WTC11 (cell line): Measurements from ENCODE around the gene ADAM22. TPM values are rescaled to one million over a fixed set of nuclear protein-coding genes. Genes with fewer than 3 reads are reported as not detected.

Experiments used
- ATAC-seq: fragments of 200-7000 bp; cut with Tn5 transposase; 2 replicates; pipeline ENCODE4 v1.10.0; 2021; ENCODE audit warnings: mild to moderate bottlenecking, moderate library complexity
- CTCF ChIA-PET: fragments of 300-600 bp; sonication (Branson Sonifier 250); formaldehyde crosslinking; loops from one replicate; lab custom pipeline; 2021; ENCODE audit warnings: antibody characterized with exemption; lab: Charles Lee
- POLR2A ChIA-PET: fragments of 350-600 bp; sonication (Branson Sonifier 250); formaldehyde crosslinking; loops from one replicate; lab custom pipeline; 2021; ENCODE audit warnings: antibody characterized with exemption; lab: Charles Lee
- DNase-seq: peaks from one replicate; pipeline ENCODE4 v3.0.0; 2021; ENCODE audit warnings: low spot score
- H3K27ac Mint-ChIP-seq: 2 replicates; pipeline ENCODE4 v1.8.0; 2021; ENCODE audit warnings: mixed read lengths
- H3K27me3 Mint-ChIP-seq: 2 replicates; pipeline ENCODE4 v1.8.0; 2021; ENCODE audit warnings: low read depth, mild to moderate bottlenecking, moderate library complexity, mixed read lengths
- H3K36me3 Mint-ChIP-seq: 2 replicates; pipeline ENCODE4 v1.8.0; 2021; ENCODE audit warnings: mixed read lengths
- H3K4me1 Mint-ChIP-seq: 2 replicates; pipeline ENCODE4 v1.8.0; 2022; ENCODE audit warnings: mixed read lengths
- H3K4me3 Mint-ChIP-seq: 2 replicates; pipeline ENCODE4 v1.8.0; 2021; ENCODE audit warnings: mild to moderate bottlenecking, moderate library complexity, mixed read lengths
- H3K9me3 Mint-ChIP-seq: 2 replicates; pipeline ENCODE4 v1.8.0; 2021; ENCODE audit warnings: mixed read lengths
- CBFB ChIP-seq: sonication (generic); formaldehyde crosslinking; IDR thresholded peaks from 2 replicates; pipeline ENCODE4 v1.8.1; 2022; ENCODE audit warnings: mild to moderate bottlenecking, low read depth, missing genetic modification reagents
- CREB1 ChIP-seq: sonication (generic); formaldehyde crosslinking; IDR thresholded peaks from 2 replicates; pipeline ENCODE4 v1.8.0; 2023; ENCODE audit warnings: mild to moderate bottlenecking, missing genetic modification reagents
- ERG ChIP-seq: fragments of 250-450 bp; sonication (Bioruptor Pico); IDR thresholded peaks from 2 replicates; pipeline ENCODE4 v1.8.0; 2021; ENCODE audit warnings: mild to moderate bottlenecking
- MLX ChIP-seq: sonication (generic); formaldehyde crosslinking; IDR thresholded peaks from 2 replicates; pipeline ENCODE4 v1.8.1; 2023; ENCODE audit warnings: mild to moderate bottlenecking, missing genetic modification reagents, moderate library complexity
- NR3C1 ChIP-seq: sonication (generic); formaldehyde crosslinking; conservative IDR thresholded peaks from 2 replicates; pipeline ENCODE4 v1.8.1; 2023; ENCODE audit warnings: low read depth, mild to moderate bottlenecking, missing genetic modification reagents
- PRRX2 ChIP-seq: fragments of 250-450 bp; sonication (Bioruptor Pico); IDR thresholded peaks from 2 replicates; pipeline ENCODE4 v1.8.0; 2021; ENCODE audit warnings: mild to moderate bottlenecking
- RELA ChIP-seq: sonication (generic); formaldehyde crosslinking; IDR thresholded peaks from 2 replicates; pipeline ENCODE4 v1.8.1; 2022; ENCODE audit warnings: missing genetic modification reagents, mild to moderate bottlenecking, borderline replicate concordance
- ZNF138 ChIP-seq: sonication (generic); formaldehyde crosslinking; conservative IDR thresholded peaks from 2 replicates; pipeline ENCODE4 v1.8.1; 2022; ENCODE audit warnings: mild to moderate bottlenecking, moderate library complexity, missing genetic modification reagents
- ZNF416 ChIP-seq: fragments of 250-450 bp; sonication (Bioruptor Pico); IDR thresholded peaks from 2 replicates; pipeline ENCODE4 v1.9.0; 2021; ENCODE audit warnings: mild to moderate bottlenecking, inconsistent platforms
- ZSCAN18 ChIP-seq: fragments of 250-450 bp; sonication (Bioruptor Pico); IDR thresholded peaks from 2 replicates; pipeline ENCODE4 v2.1.2; 2022; ENCODE audit warnings: mild to moderate bottlenecking, moderate library complexity
- total RNA-seq: library from RNA; stranded (reverse); gene quantifications from 3 replicates; pipeline ENCODE4 v1.2.3, GENCODE V29; 2021
- TF ChIP-seq, protein P1 (sequence below): sonication (generic); formaldehyde crosslinking; IDR thresholded peaks from 2 replicates; pipeline ENCODE4 v1.8.0; 2022; ENCODE audit warnings: mild to moderate bottlenecking, missing genetic modification reagents
- TF ChIP-seq, protein P2 (sequence below): sonication (generic); formaldehyde crosslinking; IDR thresholded peaks from 2 replicates; pipeline ENCODE4 v1.8.0; 2022; ENCODE audit warnings: mild to moderate bottlenecking, missing genetic modification reagents
- TF ChIP-seq, protein P3 (sequence below): sonication (generic); formaldehyde crosslinking; IDR thresholded peaks from 2 replicates; pipeline ENCODE4 v1.8.0; 2023; ENCODE audit warnings: mild to moderate bottlenecking, missing genetic modification reagents
- TF ChIP-seq, protein P4 (sequence below): sonication (generic); formaldehyde crosslinking; IDR thresholded peaks from 2 replicates; pipeline ENCODE4 v1.8.1; 2022; ENCODE audit warnings: low read depth, mild to moderate bottlenecking, moderate library complexity, missing genetic modification reagents, borderline replicate concordance
- TF ChIP-seq, protein P5 (sequence below): fragments of 250-450 bp; sonication (Bioruptor Pico); IDR thresholded peaks from 2 replicates; pipeline ENCODE4 v1.9.0; 2021; ENCODE audit warnings: mild to moderate bottlenecking, borderline replicate concordance

The ADAM22 gene
- total RNA-seq, 1 experiment from 2014 or later, result 12.4 TPM

- no peaks in the 10 kb centered on the region; the same call in 1 of the 2 replicates for H3K36me3 Mint-ChIP-seq
- ChIA-PET CTCF (no interaction called here), POLR2A (no interaction called here)
- H3K9me3 Mint-ChIP-seq, result peaks cover 4% of the 10 kb centered on the region; the same call in 1 of the 2 replicates
- DNase-seq (no peak), ATAC-seq (no peak)
- TF ChIP-seq, protein P1, sequence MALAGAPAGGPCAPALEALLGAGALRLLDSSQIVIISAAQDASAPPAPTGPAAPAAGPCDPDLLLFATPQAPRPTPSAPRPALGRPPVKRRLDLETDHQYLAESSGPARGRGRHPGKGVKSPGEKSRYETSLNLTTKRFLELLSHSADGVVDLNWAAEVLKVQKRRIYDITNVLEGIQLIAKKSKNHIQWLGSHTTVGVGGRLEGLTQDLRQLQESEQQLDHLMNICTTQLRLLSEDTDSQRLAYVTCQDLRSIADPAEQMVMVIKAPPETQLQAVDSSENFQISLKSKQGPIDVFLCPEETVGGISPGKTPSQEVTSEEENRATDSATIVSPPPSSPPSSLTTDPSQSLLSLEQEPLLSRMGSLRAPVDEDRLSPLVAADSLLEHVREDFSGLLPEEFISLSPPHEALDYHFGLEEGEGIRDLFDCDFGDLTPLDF, result no peak
- TF ChIP-seq, protein P2, sequence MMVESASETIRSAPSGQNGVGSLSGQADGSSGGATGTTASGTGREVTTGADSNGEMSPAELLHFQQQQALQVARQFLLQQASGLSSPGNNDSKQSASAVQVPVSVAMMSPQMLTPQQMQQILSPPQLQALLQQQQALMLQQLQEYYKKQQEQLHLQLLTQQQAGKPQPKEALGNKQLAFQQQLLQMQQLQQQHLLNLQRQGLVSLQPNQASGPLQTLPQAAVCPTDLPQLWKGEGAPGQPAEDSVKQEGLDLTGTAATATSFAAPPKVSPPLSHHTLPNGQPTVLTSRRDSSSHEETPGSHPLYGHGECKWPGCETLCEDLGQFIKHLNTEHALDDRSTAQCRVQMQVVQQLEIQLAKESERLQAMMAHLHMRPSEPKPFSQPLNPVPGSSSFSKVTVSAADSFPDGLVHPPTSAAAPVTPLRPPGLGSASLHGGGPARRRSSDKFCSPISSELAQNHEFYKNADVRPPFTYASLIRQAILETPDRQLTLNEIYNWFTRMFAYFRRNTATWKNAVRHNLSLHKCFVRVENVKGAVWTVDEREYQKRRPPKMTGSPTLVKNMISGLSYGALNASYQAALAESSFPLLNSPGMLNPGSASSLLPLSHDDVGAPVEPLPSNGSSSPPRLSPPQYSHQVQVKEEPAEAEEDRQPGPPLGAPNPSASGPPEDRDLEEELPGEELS, result no peak
- TF ChIP-seq, protein P3, sequence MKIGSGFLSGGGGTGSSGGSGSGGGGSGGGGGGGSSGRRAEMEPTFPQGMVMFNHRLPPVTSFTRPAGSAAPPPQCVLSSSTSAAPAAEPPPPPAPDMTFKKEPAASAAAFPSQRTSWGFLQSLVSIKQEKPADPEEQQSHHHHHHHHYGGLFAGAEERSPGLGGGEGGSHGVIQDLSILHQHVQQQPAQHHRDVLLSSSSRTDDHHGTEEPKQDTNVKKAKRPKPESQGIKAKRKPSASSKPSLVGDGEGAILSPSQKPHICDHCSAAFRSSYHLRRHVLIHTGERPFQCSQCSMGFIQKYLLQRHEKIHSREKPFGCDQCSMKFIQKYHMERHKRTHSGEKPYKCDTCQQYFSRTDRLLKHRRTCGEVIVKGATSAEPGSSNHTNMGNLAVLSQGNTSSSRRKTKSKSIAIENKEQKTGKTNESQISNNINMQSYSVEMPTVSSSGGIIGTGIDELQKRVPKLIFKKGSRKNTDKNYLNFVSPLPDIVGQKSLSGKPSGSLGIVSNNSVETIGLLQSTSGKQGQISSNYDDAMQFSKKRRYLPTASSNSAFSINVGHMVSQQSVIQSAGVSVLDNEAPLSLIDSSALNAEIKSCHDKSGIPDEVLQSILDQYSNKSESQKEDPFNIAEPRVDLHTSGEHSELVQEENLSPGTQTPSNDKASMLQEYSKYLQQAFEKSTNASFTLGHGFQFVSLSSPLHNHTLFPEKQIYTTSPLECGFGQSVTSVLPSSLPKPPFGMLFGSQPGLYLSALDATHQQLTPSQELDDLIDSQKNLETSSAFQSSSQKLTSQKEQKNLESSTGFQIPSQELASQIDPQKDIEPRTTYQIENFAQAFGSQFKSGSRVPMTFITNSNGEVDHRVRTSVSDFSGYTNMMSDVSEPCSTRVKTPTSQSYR (CRISPR knock-in tag), result no peak
- TF ChIP-seq CREB1 (no peak), ZSCAN18 (CRISPR knock-in tag) (no peak), ZNF138 (no peak), NR3C1 (no peak), PRRX2 (CRISPR knock-in tag) (no peak), ERG (no peak), MLX (CRISPR knock-in tag) (no peak), RELA (CRISPR knock-in tag) (no peak), CBFB (CRISPR knock-in tag) (no peak), ZNF416 (CRISPR knock-in tag) (no peak)
- TF ChIP-seq, protein P4, sequence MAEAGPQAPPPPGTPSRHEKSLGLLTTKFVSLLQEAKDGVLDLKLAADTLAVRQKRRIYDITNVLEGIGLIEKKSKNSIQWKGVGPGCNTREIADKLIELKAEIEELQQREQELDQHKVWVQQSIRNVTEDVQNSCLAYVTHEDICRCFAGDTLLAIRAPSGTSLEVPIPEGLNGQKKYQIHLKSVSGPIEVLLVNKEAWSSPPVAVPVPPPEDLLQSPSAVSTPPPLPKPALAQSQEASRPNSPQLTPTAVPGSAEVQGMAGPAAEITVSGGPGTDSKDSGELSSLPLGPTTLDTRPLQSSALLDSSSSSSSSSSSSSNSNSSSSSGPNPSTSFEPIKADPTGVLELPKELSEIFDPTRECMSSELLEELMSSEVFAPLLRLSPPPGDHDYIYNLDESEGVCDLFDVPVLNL (CRISPR knock-in tag), result no peak
- TF ChIP-seq, protein P5, sequence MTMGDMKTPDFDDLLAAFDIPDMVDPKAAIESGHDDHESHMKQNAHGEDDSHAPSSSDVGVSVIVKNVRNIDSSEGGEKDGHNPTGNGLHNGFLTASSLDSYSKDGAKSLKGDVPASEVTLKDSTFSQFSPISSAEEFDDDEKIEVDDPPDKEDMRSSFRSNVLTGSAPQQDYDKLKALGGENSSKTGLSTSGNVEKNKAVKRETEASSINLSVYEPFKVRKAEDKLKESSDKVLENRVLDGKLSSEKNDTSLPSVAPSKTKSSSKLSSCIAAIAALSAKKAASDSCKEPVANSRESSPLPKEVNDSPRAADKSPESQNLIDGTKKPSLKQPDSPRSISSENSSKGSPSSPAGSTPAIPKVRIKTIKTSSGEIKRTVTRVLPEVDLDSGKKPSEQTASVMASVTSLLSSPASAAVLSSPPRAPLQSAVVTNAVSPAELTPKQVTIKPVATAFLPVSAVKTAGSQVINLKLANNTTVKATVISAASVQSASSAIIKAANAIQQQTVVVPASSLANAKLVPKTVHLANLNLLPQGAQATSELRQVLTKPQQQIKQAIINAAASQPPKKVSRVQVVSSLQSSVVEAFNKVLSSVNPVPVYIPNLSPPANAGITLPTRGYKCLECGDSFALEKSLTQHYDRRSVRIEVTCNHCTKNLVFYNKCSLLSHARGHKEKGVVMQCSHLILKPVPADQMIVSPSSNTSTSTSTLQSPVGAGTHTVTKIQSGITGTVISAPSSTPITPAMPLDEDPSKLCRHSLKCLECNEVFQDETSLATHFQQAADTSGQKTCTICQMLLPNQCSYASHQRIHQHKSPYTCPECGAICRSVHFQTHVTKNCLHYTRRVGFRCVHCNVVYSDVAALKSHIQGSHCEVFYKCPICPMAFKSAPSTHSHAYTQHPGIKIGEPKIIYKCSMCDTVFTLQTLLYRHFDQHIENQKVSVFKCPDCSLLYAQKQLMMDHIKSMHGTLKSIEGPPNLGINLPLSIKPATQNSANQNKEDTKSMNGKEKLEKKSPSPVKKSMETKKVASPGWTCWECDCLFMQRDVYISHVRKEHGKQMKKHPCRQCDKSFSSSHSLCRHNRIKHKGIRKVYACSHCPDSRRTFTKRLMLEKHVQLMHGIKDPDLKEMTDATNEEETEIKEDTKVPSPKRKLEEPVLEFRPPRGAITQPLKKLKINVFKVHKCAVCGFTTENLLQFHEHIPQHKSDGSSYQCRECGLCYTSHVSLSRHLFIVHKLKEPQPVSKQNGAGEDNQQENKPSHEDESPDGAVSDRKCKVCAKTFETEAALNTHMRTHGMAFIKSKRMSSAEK (CRISPR knock-in tag), result no peak
- peaks cover 10% of the 10 kb centered on the region for H3K4me1 Mint-ChIP-seq
- no peaks in the 10 kb centered on the region for H3K27me3 Mint-ChIP-seq
- no peak overlapping the region for H3K27ac Mint-ChIP-seq
- no peak overlapping the region for H3K4me3 Mint-ChIP-seq
These were observed 81.3 kb downstream of the ADAM22 start for GRCh38 chr7:88015309-88015708.
